GM13976 (cell line): ENCODE results near the gene FBXW5.
A peak's percentile ranks its signal among the peaks of the same experiment; 100 is the strongest.

Source experiments
- DNase-seq: peaks from one replicate; pipeline ENCODE4 v3.0.0; 2012; ENCODE audit warnings: low spot score
- CTCF ChIP-seq: IDR thresholded peaks from 2 replicates; pipeline ENCODE4 v1.5.1; 2012; ENCODE audit warnings: borderline replicate concordance, mild to moderate bottlenecking; ENCODE audit not compliant: insufficient read depth; ENCODE audit errors: extremely low read depth, missing control alignments, control extremely low read depth
- in situ Hi-C: fragments of 300-500 bp; cut with MboI; formaldehyde crosslinking; loops from one replicate; pipeline ENCODE4 v1.12.0; 2022; ENCODE audit warnings: low sequenced_read_pairs, mixed read lengths, inconsistent platforms; ENCODE audit not compliant: unreplicated experiment

FBXW5 gene

GRCh38 chr9:136903041-136903554, 41.4 kb downstream of the FBXW5 start:
- TF ChIP-seq CTCF, result no peak
- in situ Hi-C loops, result no loop called here
- no peak for DNase-seq

GRCh38 chr9:136902259-136902821, 42.2 kb downstream of the FBXW5 start:
- DNase-seq, result peak; percentile 94

GRCh38 chr9:136901516-136902258, 42.9 kb downstream of the FBXW5 start:
- in situ Hi-C loops, result no loop called here
- peak; percentile 90 for DNase-seq
- TF ChIP-seq CTCF, result no peak

More at GRCh38 chr9:136902259-136902821, 42.2 kb downstream of the FBXW5 start:
- no peak for TF ChIP-seq CTCF
- in situ Hi-C loops, result no loop called here

GRCh38 chr9:136900988-136901515, 43.5 kb downstream of the FBXW5 start:
- TF ChIP-seq CTCF, result no peak
- in situ Hi-C loops, result no loop called here
- no peak for DNase-seq

- TF ChIP-seq CTCF, result no peak
- in situ Hi-C loops, result no loop called here
These were observed 44.0 kb downstream of the FBXW5 start for GRCh38 chr9:136900556-136900955.

GRCh38 chr9:136899196-136899595, 45.3 kb downstream of the FBXW5 start:
- in situ Hi-C loops, result no loop called here
- no peak for TF ChIP-seq CTCF
- DNase-seq, result peak; percentile 81

More at GRCh38 chr9:136900556-136900955, 44.0 kb downstream of the FBXW5 start:
- no peak for DNase-seq
